ENCODE results near the gene GRB7. TPM values are rescaled to one million over a fixed set of nuclear protein-coding genes. Genes with fewer than 3 reads are reported as not detected.
"Not testable (repeated sequence)": the region's sequence is repeated elsewhere in the genome, so short reads cannot be mapped to it uniquely, and the experiment has no call there.

The GRB7 gene
- total RNA-seq, 1 donor from 2014 or later, result 92.8 TPM

GRCh38 chr17:39709319-39709997 lies 28.3 kb upstream of the GRB7 start:
- DNase-seq (ENCODE audit: low spot score), result no peak

DNA sequence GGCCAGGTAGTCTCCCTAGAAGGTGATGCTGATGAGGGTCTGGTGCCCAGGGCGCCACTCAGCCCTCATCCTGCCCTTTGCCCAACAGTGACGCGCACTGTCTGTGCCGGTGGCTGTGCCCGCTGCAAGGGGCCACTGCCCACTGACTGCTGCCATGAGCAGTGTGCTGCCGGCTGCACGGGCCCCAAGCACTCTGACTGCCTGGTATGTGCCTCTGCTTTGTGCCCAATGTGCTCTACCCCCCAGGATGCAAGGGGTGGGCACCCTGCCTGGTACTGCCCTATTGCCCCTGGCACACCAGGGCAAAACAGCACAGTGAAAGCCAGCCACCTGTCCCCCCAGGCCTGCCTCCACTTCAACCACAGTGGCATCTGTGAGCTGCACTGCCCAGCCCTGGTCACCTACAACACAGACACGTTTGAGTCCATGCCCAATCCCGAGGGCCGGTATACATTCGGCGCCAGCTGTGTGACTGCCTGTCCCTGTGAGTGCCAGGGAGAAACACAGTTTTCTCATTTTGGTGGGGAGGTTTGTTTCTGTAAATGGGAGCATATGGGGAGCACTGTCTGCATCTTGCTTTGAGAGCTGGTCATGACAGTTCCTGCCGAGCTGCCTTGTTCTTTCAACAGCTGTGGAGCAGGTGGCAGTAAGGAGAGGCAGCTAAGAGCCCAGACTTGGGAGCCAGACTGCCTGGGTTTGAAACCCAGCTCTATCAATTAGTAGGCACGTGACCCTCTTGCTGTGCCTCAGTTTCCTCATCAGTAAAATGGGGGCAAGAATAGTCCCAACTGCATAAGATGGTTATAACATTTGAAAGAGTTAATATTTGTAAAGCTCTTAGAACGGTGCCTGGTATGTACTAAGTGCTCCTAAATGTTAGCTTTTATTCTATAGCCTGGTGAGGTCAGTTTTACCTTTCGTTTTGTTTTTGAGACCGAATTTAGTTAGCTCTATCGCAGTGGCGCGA lies 27.5 kb upstream of the GRB7 start:
- DNase-seq (ENCODE audit: low spot score), result no peak

GRCh38 chr17:39711071-39711470 lies 26.7 kb upstream of the GRB7 start:
- DNase-seq (ENCODE audit: low spot score), result not testable (repeated sequence)

- DNase-seq (ENCODE audit: low spot score), result no peak
Measured at GRCh38 chr17:39711851-39712250, 25.9 kb upstream of the GRB7 start.

- no peak for DNase-seq (ENCODE audit: low spot score)
Measured at GRCh38 chr17:39714234-39714633, 23.5 kb upstream of the GRB7 start.

DNA sequence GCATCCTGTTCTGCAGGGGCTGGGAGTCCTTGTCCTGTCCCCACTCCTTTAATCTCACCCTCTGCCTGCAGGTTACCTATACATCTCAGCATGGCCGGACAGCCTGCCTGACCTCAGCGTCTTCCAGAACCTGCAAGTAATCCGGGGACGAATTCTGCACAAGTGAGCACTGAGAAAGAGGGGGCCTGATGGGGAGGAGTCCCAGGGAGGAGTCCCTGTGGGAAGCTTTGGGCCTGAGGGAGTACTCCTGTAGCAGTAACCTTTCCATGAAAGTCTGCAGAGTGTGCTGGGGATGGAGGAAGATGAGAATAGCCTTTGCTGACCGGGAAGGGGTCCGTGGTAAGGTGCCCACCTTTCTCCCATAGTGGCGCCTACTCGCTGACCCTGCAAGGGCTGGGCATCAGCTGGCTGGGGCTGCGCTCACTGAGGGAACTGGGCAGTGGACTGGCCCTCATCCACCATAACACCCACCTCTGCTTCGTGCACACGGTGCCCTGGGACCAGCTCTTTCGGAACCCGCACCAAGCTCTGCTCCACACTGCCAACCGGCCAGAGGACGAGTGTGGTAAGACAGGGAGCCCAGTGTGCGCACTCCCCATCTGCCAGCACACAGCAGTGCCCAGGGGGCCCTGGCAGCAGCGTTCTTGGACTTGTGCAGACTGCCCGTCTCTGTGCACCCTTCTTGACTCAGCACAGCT lies 22.2 kb upstream of the GRB7 start:
- DNase-seq (ENCODE audit: low spot score), result no peak

GRCh38 chr17:39716073-39716818 lies 21.5 kb upstream of the GRB7 start:
- DNase-seq (ENCODE audit: low spot score), result no peak

DNA sequence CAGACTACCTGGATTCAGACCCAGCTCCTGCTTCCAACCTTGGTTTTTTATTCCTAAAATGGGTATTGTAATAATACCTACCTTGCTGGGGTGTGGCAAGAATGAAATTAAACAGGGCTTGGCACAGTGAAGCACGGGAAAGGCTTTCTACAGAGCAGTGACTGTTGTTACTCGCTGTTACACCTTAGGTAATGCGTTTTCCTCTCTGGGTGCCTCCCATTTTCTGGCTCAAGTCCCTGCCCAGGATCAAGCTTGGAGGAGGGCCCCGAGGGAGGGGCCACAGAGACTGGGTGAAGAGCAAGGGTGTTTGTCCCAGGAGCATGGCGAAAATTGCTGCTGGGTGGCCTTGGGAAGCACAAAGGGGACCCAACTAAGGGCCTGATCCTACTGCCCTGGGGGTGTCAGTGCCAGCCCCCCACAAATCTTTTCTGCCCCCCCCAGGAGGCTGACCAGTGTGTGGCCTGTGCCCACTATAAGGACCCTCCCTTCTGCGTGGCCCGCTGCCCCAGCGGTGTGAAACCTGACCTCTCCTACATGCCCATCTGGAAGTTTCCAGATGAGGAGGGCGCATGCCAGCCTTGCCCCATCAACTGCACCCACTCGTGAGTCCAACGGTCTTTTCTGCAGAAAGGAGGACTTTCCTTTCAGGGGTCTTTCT lies 20.7 kb upstream of the GRB7 start:
- DNase-seq (ENCODE audit: low spot score), result no peak

- DNase-seq (ENCODE audit: low spot score), result no peak
Measured at GRCh38 chr17:39717660-39718059, 20.1 kb upstream of the GRB7 start.

DNA sequence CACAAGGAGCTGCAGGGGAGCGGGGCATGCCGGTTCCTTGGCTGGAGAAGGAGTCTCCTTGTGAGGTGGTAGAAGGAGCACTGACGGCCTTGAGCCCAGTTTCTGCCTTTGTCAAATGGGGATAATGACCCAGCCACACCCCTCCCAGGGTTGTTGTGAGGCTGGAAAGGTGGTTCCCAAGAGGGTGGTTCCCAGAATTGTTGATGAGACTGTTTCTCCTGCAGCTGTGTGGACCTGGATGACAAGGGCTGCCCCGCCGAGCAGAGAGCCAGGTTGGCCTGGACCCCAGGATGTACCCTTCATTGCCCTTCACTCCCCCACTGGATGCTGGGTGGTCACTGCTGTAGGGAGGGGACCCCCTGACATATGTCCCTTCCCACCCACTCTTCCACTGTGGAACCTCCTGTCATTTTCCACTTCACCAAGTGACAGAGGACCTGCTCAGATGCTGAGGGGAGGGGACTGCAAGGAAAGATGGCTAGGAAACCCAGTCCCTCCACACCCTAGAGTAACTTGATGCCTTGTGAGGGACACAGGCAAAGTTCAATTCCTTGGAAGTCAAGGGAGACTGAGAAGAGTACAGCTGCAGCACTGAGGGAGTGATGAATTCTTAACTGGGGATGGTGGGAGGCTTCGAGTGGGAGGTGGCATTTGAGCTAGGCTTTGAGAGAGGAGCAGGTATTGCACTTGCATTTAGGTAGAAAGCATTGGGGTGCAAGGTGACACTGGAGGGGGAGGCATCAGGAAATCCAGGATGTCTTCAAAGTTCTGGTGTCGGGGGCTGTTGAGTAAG lies 18.0 kb upstream of the GRB7 start:
- DNase-seq (ENCODE audit: low spot score), result no peak

- DNase-seq (ENCODE audit: low spot score), result no peak
Measured at GRCh38 chr17:39722104-39722503, 15.6 kb upstream of the GRB7 start.

DNA sequence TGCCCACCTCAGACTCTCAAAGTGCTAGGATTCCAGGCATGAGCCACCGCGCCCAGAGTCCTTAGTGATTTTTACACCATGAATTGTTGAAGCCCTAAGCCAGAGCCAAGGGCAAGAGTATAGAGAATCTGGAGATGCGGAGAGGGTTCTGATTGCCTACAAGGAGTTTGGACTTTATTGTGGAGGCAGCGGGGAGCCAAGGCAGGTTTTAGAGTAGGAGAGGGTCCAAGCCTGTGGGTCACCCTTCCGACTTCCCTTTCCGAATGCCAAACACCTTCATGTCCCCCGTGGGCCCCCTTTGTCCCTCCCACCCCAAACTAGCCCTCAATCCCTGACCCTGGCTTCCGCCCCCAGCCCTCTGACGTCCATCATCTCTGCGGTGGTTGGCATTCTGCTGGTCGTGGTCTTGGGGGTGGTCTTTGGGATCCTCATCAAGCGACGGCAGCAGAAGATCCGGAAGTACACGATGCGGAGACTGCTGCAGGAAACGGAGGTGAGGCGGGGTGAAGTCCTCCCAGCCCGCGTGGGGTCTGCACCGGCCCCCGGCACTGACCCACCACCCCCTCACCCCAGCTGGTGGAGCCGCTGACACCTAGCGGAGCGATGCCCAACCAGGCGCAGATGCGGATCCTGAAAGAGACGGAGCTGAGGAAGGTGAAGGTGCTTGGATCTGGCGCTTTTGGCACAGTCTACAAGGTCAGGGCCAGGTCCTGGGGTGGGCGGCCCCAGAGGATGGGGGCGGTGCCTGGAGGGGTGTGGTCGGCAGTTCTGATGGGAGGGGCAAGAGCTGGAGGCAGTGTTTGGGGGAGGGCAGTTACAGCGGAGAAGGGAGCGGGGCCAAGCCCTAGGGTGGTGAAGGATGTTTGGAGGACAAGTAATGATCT lies 14.5 kb upstream of the GRB7 start:
- no peak for DNase-seq (ENCODE audit: low spot score)

GRCh38 chr17:39724731-39725130 lies 13.0 kb upstream of the GRB7 start:
- no peak for DNase-seq (ENCODE audit: low spot score)

GRCh38 chr17:39725923-39726322 lies 11.8 kb upstream of the GRB7 start:
- not testable (repeated sequence) for DNase-seq (ENCODE audit: low spot score)

GRCh38 chr17:39726617-39727016 lies 11.1 kb upstream of the GRB7 start:
- no peak for DNase-seq (ENCODE audit: low spot score)

DNA sequence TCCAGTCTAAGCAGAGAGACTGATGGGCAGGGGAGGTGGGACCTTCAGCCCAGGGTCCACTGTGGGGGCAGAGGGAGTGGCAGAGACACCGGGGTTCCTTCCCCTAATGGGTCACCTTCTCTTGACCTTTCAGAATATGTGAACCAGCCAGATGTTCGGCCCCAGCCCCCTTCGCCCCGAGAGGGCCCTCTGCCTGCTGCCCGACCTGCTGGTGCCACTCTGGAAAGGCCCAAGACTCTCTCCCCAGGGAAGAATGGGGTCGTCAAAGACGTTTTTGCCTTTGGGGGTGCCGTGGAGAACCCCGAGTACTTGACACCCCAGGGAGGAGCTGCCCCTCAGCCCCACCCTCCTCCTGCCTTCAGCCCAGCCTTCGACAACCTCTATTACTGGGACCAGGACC lies 10.2 kb upstream of the GRB7 start:
- DNase-seq (ENCODE audit: low spot score), result no peak

GRCh38 chr17:39729280-39729851 lies 8.4 kb upstream of the GRB7 start:
- no peak for DNase-seq (ENCODE audit: low spot score)

DNA sequence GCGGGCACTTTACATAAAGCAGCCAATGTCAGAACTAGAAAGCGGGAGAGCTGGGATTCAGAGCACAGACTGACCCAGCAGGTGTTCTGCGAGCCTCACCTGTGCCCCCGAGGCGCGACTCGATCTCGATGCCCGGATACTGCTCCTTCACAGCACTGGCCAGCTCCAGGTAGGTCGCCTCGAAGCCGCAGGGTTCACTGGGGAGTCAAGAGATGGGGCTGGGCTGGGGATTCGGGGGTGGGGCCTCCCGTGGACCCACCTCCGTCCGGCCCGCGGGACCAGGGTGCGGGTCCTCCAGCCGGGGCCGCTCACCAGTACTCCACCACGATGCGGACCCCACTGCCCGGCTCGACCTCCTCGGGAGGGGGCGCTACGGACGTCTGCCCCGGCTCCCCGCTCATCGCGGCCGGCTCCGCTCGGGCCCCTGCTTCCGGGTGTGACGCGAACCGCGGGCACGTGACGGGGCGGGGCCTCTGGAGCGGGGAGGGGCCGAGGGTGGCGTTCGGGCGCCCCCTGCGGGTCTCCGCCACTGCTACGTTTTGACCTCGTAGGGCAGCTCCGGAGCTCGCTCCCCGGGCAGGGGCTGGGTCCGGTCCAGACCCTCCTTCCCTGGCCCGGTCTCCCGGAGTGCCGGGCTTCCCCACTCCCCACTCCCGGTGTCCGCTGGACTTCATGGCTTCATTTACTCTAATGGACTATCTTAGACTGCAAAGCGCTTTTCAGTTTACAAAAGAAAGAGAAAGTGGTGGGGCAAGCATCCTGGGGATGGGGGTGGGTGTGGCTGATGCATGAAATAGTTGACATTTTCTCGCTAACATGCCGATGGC lies 7.4 kb upstream of the GRB7 start, which contains the start of gene MIEN1:
MIEN1 (minus strand) TSS at position 438 of the 827 bp plus-strand sequence; CDS start at position 401, 37 bp downstream.
- DNase-seq (ENCODE audit: low spot score), result peak; percentile 93
